Thyroid gland (tissue), 4 donors: ENCODE results near the gene SLC33A1. TPM values are rescaled to one million over a fixed set of nuclear protein-coding genes. Genes with fewer than 3 reads are reported as not detected.
"Not testable (repeated sequence)": the region's sequence is repeated elsewhere in the genome, so short reads cannot be mapped to it uniquely, and the experiment has no call there.

Experiments
- DNase-seq, 2 donors: peaks; one replicate each; pipeline ENCODE4 v3.0.0-alpha.2; 2019
- H3K27ac ChIP-seq, 3 donors: fragments of 200-600 bp; sonication (generic); 1 replicate in 2 of 3; 2 replicates in 1 of 3; pipeline ENCODE4 v1.5.1; 2016 to 2019; ENCODE audit warnings: mild to moderate bottlenecking in 1 of 3, moderate library complexity in 1 of 3
- H3K27me3 ChIP-seq: fragments of 200-600 bp; sonication (generic); one replicate; pipeline ENCODE4 v1.5.1; 2019
- H3K36me3 ChIP-seq, 2 donors: fragments of 200-600 bp; sonication (generic); one replicate each; pipeline ENCODE4 v1.5.1; 2016 to 2019
- H3K4me1 ChIP-seq, 2 donors: fragments of 200-600 bp; sonication (generic); one replicate each; pipeline ENCODE4 v1.5.1; 2017 to 2019
- H3K4me3 ChIP-seq, 3 donors: fragments of 200-600 bp; sonication (generic); replicated peaks in 1 of 3; 1 replicate in 2 of 3; 2 replicates in 1 of 3; pipeline ENCODE4 v1.5.1; 2016; ENCODE audit warnings: mild to moderate bottlenecking in 1 of 3
- H3K9me3 ChIP-seq: fragments of 200-600 bp; sonication (generic); one replicate; pipeline ENCODE4 v1.5.1; 2017
- POLR2A ChIP-seq, 2 donors: fragments of 450-650 bp; IDR thresholded peaks; one replicate each; pipeline ENCODE4 v1.6.1; 2017; ENCODE audit warnings: antibody characterized with exemption in 2 of 2, mild to moderate bottlenecking in 2 of 2, moderate library complexity in 1 of 2
- WGBS, 2 donors: methylation state at CpG; one replicate each; pipeline ENCODE4 v1.1.5; 2017; 5-methylcytosine and 5-hydroxymethylcytosine counted together
- intact Hi-C: fragments of 100-400 bp; cut with DNase I; formaldehyde crosslinking; loops from one replicate; pipeline ENCODE4 v1.15.1; 2023
- total RNA-seq, 4 donors: library from RNA; depleted of rRNA; stranded (reverse); fragments of >200 nt; gene quantifications; one replicate each; pipeline ENCODE4 v1.2.3, GENCODE V29; 2016
- TF ChIP-seq, protein P1 (sequence below), 6 experiments: fragments of 200-600 bp in 3 of 6; fragments of 450-650 bp in 3 of 6; sonication (generic) in 3 of 6; IDR thresholded peaks; one replicate each; pipeline ENCODE4 v1.5.1; 2016 to 2019; ENCODE audit warnings: antibody characterized with exemption in 6 of 6, mild to moderate bottlenecking in 2 of 6, inconsistent platforms in 1 of 6, moderate library complexity in 1 of 6

SLC33A1 gene
- total RNA-seq, 4 donors from 2014 or later: 54.2 to 94.1 (median 69.0) TPM

DNA sequence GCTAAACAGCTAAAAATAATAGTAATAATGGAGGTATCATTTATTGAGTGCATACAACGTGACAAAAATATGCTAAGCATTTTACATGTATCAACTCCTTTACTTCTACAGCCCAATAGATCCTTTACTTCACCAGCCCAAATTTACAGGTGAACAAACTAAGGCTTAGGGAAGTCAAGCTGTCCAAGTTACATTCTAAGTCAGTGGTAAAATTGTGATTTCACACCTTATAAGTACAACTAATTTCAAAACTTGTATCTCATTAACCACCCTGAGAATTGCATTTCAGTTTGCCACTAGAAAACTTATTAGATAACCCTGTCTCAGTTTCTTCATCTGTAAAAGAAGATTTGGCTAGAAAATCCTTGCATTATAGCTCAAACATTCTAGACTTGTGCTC lies 10.7 kb downstream of the SLC33A1 start:
- TF ChIP-seq, protein P1, sequence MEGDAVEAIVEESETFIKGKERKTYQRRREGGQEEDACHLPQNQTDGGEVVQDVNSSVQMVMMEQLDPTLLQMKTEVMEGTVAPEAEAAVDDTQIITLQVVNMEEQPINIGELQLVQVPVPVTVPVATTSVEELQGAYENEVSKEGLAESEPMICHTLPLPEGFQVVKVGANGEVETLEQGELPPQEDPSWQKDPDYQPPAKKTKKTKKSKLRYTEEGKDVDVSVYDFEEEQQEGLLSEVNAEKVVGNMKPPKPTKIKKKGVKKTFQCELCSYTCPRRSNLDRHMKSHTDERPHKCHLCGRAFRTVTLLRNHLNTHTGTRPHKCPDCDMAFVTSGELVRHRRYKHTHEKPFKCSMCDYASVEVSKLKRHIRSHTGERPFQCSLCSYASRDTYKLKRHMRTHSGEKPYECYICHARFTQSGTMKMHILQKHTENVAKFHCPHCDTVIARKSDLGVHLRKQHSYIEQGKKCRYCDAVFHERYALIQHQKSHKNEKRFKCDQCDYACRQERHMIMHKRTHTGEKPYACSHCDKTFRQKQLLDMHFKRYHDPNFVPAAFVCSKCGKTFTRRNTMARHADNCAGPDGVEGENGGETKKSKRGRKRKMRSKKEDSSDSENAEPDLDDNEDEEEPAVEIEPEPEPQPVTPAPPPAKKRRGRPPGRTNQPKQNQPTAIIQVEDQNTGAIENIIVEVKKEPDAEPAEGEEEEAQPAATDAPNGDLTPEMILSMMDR (IDR thresholded peaks at IDR 0.05): no peak
- TF ChIP-seq POLR2A (IDR thresholded peaks at IDR 0.05): no peak
- H3K4me1 ChIP-seq: peaks cover 4 to 17% of the 10 kb centered on the region in 2 donors
- H3K36me3 ChIP-seq: no peaks in the 10 kb centered on the region
- WGBS, 2 donors: 69 to 72% methylated on average over 1 of the region's 1 CpG
- DNase-seq: no peak
- H3K27ac ChIP-seq: no peak overlapping the region
- intact Hi-C loops: no loop called here
- no peaks in the 10 kb centered on the region for H3K9me3 ChIP-seq
- no peak overlapping the region for H3K4me3 ChIP-seq
- H3K27me3 ChIP-seq: no peaks in the 10 kb centered on the region

- DNase-seq: no peak
- 95 to 97% methylated on average over 9 of the region's 9 CpGs for WGBS, 2 donors
- H3K36me3 ChIP-seq: peaks cover 0 to 6% of the 10 kb centered on the region in 2 donors
- no peak overlapping the region for H3K27ac ChIP-seq
- H3K27me3 ChIP-seq: no peaks in the 10 kb centered on the region
- TF ChIP-seq, protein P1 (IDR thresholded peaks at IDR 0.05): no peak
- no peak overlapping the region for H3K4me3 ChIP-seq
- no peaks in the 10 kb centered on the region for H3K9me3 ChIP-seq
- H3K4me1 ChIP-seq: no peaks in the 10 kb centered on the region
- intact Hi-C loops: no loop called here
Observed at GRCh38 chr3:155835341-155836071, 18.7 kb downstream of the SLC33A1 start.

DNA sequence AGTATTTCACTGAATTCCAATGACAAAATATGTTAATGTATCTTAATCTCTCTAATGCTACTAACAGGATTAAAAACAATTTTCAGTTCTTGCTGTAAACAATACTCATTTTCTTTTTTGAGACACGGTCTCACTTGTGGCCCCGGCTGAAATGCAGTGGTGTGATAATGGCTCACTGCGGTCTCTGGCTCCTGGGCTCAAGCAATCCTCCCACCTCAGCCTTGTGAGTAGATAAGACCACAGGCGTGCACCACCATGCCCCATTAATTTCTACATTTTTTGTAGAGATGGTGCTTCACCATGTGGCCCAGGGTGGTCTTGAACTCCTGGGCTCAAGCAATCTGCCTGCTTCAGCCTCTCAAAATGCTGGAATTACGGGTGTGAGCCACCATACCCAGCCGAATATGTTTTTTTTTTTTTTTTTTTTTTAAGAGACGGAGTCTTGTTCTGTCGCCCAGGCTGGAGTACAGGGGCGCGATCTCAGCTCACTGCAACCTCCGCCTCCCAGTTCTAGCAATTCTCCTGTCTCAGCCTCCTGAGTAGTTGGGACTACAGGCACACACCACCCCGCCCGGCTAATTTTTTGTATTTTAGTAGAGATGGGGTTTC lies 25.6 kb downstream of the SLC33A1 start:
- intact Hi-C loops, DNase-seq, H3K4me1 ChIP-seq, H3K4me3 ChIP-seq, H3K27me3 ChIP-seq, H3K27ac ChIP-seq, H3K9me3 ChIP-seq: not testable (repeated sequence)
- WGBS, 2 donors: 96 to 97% methylated on average over 13 of the region's 13 CpGs
- peaks cover 8 to 15% of the 10 kb centered on the region in 2 donors for H3K36me3 ChIP-seq

DNA sequence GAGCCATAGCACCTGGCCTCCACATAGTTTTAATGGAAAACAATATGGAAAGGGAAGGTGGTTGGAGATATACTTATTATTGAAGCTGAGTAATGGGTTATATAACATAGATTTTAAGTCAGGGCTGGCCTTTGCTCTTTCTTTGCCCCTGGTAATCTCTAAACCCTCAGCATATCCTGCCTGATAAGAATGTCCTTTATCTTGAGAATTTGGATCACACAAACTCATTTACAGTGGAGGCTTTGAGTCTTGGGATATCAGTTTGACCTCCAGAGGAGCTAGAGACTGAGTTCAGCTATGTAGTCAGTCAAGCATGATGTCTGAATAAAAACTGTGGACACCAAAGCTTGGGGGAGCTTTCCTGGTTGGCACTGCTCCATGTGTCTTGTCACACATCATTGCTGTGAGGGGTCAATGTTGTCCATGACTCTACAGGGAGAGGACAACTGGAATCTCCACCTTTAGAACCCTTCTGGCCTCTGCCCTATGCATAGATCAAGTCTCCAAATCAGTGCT lies 39.1 kb downstream of the SLC33A1 start:
- Histone ChIP-seq H3K36me3 (no peaks in the 10 kb centered on the region), H3K4me1 (peaks cover 0 to 3% of the 10 kb centered on the region in 2 donors), H3K27me3 (no peaks in the 10 kb centered on the region), H3K9me3 (no peaks in the 10 kb centered on the region), H3K4me3 (no peak overlapping the region), H3K27ac (no peak overlapping the region)
- no peak for DNase-seq
- no peak for TF ChIP-seq POLR2A (IDR thresholded peaks at IDR 0.05)
- TF ChIP-seq, protein P1 (IDR thresholded peaks at IDR 0.05): no peak
- intact Hi-C loops: no loop called here

GRCh38 chr3:155813224-155813623 lies 41.0 kb downstream of the SLC33A1 start:
- intact Hi-C loops, H3K27me3 ChIP-seq, H3K9me3 ChIP-seq, H3K27ac ChIP-seq, DNase-seq, H3K4me3 ChIP-seq, H3K36me3 ChIP-seq: not testable (repeated sequence)
- peaks cover 0 to 14% of the 10 kb centered on the region in 2 donors for H3K4me1 ChIP-seq

GRCh38 chr3:155809181-155809580 lies 45.0 kb downstream of the SLC33A1 start:
- no peak overlapping the region for H3K4me3 ChIP-seq
- no peaks in the 10 kb centered on the region for H3K9me3 ChIP-seq
- H3K4me1 ChIP-seq: peaks cover 5 to 14% of the 10 kb centered on the region in 2 donors
- no peaks in the 10 kb centered on the region for H3K27me3 ChIP-seq
- no peak for DNase-seq
- no peak overlapping the region for H3K27ac ChIP-seq
- H3K36me3 ChIP-seq: no peaks in the 10 kb centered on the region
- intact Hi-C loops: loop anchor here (10.0 kb wide), 1 partner anchor 66 kb away; the partner anchor contains the start of gene GMPS
- TF ChIP-seq POLR2A (IDR thresholded peaks at IDR 0.05): no peak
